GM11168 (cell line): ENCODE measurements around the gene PGM2L1.
"Not testable (repeated sequence)": the region's sequence is repeated elsewhere in the genome, so short reads cannot be mapped to it uniquely, and the experiment has no call there.

Experiments
- in situ Hi-C: fragments of 300-500 bp; cut with MboI; formaldehyde crosslinking; loops from one replicate; pipeline ENCODE4 v1.12.0; 2022; ENCODE audit warnings: low sequenced_read_pairs; ENCODE audit not compliant: unreplicated experiment

PGM2L1 gene

GRCh38 chr11:74398244-74399159 lies at the start of gene PGM2L1:
Gene PGM2L1, minus strand, starts transcription at chr11:74398433. Its CDS starts 272 bp downstream, at chr11:74398161.
- in situ Hi-C loops = loop anchor here (5.0 kb wide), 1 partner anchor 54 kb away; no protein-coding TSS in a partner anchor

- in situ Hi-C loops = loop anchor here (10.0 kb wide), 2 partner anchors 173 to 203 kb away; no protein-coding TSS in a partner anchor
These were observed 49.5 kb upstream of the PGM2L1 start for GRCh38 chr11:74447720-74448119.

GRCh38 chr11:74446532-74446938 lies 48.3 kb upstream of the PGM2L1 start:
- in situ Hi-C loops = loop anchor here (10.0 kb wide), 2 partner anchors 172 to 202 kb away; no protein-coding TSS in a partner anchor

GRCh38 chr11:74444173-74444826 lies 46.1 kb upstream of the PGM2L1 start:
- in situ Hi-C loops = loop anchor here (10.0 kb wide), 2 partner anchors 169 to 199 kb away; no protein-coding TSS in a partner anchor

GRCh38 chr11:74443071-74443864 lies 45.0 kb upstream of the PGM2L1 start:
- in situ Hi-C loops = loop anchor here (10.0 kb wide), 2 partner anchors 168 to 198 kb away; no protein-coding TSS in a partner anchor

GRCh38 chr11:74442636-74443035 lies 44.4 kb upstream of the PGM2L1 start:
- in situ Hi-C loops = loop anchor here (10.0 kb wide), 2 partner anchors 168 to 198 kb away; no protein-coding TSS in a partner anchor

GRCh38 chr11:74438681-74439080 lies 40.4 kb upstream of the PGM2L1 start:
- in situ Hi-C loops = no loop called here

GRCh38 chr11:74437441-74438042 lies 39.3 kb upstream of the PGM2L1 start:
- in situ Hi-C loops = no loop called here

GRCh38 chr11:74434528-74434927 lies 36.3 kb upstream of the PGM2L1 start:
- in situ Hi-C loops = no loop called here

GRCh38 chr11:74429205-74429604 lies 31.0 kb upstream of the PGM2L1 start:
- in situ Hi-C loops = no loop called here

GRCh38 chr11:74427384-74427886 lies 29.2 kb upstream of the PGM2L1 start:
- in situ Hi-C loops = no loop called here

- in situ Hi-C loops = no loop called here
These were observed 26.9 kb upstream of the PGM2L1 start for GRCh38 chr11:74425100-74425499.

- in situ Hi-C loops = no loop called here
These were observed 20.3 kb upstream of the PGM2L1 start for GRCh38 chr11:74418509-74418895.

GRCh38 chr11:74417860-74418508 lies 19.8 kb upstream of the PGM2L1 start:
- in situ Hi-C loops = no loop called here

GRCh38 chr11:74417379-74417804 lies 19.2 kb upstream of the PGM2L1 start:
- in situ Hi-C loops = no loop called here

- in situ Hi-C loops = not testable (repeated sequence)
These were observed 18.7 kb upstream of the PGM2L1 start for GRCh38 chr11:74416974-74417373.

GRCh38 chr11:74412733-74413359 lies 14.6 kb upstream of the PGM2L1 start:
- in situ Hi-C loops = no loop called here

GRCh38 chr11:74412321-74412720 lies 14.1 kb upstream of the PGM2L1 start:
- in situ Hi-C loops = no loop called here

- in situ Hi-C loops = no loop called here
These were observed 11.4 kb upstream of the PGM2L1 start for GRCh38 chr11:74409633-74410032.
